Right ventricle myocardium superior (tissue), 1 donor: Measurements from ENCODE around the gene RPL36. TPM values are rescaled to one million over a fixed set of nuclear protein-coding genes. Genes with fewer than 3 reads are reported as not detected.
A peak's percentile ranks its signal among the peaks of the same experiment; 100 is the strongest.
"Not testable (repeated sequence)": the region's sequence is repeated elsewhere in the genome, so short reads cannot be mapped to it uniquely, and the experiment has no call there.

Source experiments
- ATAC-seq: fragments of 200-7000 bp; cut with Tn5 transposase; one replicate; pipeline ENCODE4 v1.9.1; 2020; ENCODE audit warnings: mild to moderate bottlenecking; ENCODE audit not compliant: poor library complexity
- DNase-seq: peaks from one replicate; pipeline ENCODE4 v3.0.0-alpha.2; 2020
- intact Hi-C: fragments of 100-400 bp; cut with DNase I; formaldehyde crosslinking; loops from one replicate; pipeline ENCODE4 v1.11.2; 2022
- total RNA-seq: library from RNA; stranded (reverse); fragmentation: NEBNext Ultra II Directional; extraction: Animal tissue kit (Norgen Biotek cat#: 25700); gene quantifications from one replicate; pipeline ENCODE4 v1.2.1, GENCODE V29; 2021
- donor health status: DM: no; HTN: yes; CAD: no; lungs with severe emphysema.

Gene RPL36
- total RNA-seq, 1 donor from 2014 or later, result 367 TPM

DNA sequence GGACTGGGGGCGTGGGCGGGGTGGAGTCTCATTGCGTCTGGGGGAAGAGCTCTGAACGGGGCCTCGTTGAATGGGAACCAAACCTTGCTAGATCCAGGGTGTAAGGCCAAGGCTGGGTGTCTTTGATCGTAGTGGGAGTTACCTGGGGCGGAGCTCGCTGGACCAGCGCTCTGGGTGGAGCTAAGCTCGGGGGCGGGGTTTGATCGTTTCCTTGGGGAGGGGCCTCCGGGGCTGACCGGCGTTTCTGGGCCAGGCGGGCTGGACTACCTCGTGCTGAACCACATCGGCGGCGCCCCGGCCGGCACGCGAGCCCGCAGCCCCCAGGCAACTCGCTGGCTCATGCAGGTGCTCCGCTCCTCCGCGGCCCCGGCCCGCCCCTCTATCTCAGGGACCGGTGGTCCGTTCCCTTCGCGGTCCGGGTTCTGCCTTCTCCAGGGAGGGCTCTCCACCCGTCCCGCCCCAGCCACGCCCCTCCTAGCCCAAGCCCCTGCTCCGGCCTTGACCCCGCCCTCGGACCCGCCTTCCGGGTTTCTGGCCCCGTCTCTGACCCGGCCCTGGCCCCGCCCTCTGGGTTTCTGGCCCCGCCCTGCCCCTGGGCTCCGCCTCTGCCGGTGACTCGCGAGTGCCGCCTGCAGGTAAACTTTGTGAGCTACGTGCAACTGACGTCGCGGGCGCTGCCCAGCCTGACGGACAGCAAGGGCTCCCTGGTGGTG is 3.3 kb upstream of the RPL36 start:
- ATAC-seq (peak; percentile 82), DNase-seq (peak; percentile 99)
- intact Hi-C loops, result no loop called here

DNA sequence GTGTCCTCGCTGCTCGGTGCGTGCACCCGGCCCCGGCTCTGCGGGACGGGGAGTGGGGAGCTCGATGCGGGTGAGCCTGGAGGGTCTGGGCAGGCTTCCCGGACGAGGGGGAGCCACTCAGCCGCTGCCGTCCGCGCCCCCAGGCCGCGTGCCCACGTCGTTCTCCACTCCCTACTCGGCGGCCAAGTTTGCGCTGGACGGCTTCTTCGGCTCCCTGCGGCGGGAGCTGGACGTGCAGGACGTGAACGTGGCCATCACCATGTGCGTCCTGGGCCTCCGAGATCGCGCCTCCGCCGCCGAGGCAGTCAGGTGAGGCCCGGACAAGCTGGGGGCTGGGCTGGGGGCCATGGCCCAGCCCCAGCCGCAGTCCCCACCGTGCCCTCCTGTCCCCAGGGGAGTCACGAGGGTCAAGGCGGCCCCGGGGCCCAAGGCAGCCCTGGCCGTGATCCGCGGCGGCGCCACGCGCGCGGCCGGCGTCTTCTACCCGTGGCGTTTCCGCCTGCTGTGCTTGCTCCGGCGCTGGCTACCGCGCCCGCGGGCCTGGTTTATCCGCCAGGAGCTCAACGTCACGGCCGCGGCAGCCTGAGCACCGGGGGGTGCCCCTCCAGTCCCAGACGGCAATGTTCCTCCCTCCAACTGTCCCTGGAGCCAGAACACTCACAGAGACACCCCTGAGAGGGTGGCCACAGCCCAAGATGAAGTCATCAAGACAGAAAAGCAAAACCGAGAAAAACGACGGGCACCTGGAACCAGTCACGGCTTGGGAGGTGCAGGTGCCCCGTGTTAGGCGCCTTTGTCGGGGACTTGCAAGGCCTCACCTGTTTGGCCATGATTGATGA is 2.5 kb upstream of the RPL36 start:
- no peak for DNase-seq
- no peak for ATAC-seq
- intact Hi-C loops, result no loop called here

DNA sequence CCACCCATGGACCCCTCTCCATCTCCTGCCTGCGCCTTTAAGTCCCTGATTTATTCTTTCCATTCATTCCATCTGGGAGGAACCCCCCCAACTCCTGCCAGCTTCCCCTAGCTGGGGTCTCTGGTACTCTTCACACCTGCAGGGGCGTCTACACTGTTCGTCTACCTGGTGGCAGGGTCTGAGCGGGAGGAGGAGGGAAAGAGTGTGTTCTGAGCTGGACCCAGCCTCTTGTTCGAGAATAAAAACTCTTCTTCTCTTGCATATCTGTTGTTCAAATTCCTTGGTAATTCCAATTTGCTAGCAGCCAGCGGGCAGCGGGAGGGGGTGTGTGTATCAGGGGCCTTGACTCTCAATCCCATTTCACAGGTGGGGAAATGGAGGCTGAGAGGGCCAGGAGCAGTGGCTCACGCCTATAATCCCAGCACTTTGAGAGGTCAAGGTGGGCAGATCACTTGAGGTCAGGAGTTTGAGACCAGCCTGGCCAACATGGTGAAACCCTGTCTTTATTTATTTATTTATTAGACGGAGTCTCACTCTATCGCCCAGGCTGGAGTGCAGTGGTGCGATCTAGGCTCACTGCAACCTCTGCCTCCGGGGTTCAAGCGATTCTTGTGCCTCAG is 1.7 kb upstream of the RPL36 start:
- peak; percentile 30 for DNase-seq
- ATAC-seq, intact Hi-C loops: not testable (repeated sequence)

DNA sequence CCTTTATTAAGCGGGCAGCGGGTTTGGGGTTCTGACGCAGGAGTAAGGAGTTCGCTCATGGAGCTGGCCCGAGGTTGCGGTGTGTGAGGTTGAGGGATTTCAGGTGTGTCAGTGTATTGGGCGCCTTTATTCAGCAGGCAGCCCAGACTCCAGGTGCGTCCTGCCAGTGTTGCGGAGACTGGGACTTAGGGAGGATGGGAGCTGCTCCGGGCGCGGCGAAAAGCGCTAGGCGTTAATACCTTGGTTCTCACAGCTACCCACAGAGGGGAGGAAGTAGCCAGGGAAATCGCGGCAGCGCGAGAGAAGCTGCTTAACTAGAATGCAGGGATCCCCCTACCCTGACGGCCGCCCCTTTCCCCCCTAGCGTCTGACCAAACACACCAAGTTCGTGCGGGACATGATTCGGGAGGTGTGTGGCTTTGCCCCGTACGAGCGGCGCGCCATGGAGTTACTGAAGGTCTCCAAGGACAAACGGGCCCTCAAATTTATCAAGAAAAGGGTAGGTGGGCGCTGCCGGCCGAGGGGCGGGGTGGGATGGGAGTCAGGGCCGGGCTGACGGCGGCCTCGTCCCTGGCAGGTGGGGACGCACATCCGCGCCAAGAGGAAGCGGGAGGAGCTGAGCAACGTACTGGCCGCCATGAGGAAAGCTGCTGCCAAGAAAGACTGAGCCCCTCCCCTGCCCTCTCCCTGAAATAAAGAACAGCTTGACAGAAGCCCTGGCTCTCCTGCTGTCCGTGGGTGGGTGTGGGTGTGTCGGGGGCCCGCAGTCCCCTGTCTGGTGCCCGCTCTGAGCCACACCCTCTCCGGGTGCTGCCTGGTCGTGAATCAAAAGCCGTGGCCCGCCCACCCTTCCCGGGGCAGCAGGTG is 1.1 kb downstream of the RPL36 start:
- intact Hi-C loops, result no loop called here
- DNase-seq, result peak; percentile 86
- peak; percentile 27 for ATAC-seq

DNA sequence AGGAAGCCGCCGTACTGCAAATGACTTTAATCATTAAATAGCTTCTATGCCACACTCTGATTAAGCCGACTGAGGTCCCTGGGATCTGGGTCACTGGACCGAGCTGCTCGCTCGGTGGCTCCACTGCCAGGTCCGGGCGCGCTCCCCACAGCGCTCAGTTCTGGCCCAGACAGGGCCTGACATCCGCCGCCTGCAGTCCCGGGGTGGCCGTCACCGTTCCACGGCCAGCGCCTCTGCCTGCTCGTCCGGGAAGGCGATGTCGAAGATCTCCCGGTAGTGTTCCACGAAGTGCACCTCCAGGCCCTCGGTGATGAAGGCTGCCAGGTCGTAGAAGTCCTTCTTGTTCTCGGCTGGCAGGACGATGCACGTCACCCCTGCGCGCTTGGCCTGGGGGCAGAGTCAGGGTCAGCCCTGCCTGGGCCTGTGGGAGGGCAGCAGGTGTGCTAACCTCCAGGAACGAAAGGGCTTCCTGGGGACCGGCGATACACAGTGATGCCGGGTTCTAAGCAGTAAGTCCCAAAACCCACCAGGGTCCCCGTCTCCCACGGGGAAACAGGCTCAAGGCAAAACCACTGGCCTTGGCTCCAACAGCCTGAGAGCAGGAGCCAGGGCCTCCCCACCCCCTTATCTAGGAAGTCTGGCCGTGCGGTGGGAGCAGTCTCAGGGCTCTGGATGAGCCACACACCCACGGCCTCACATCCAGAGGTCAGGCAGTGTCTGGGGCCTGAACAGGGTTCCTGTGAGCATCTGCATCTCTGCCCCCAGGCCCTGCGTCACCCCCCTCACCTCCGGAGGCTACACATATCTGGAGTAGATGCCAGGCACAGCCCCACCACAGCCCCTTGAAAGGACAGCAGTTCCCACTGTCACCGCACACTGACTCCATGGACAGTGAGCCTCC is 2.0 kb downstream of the RPL36 start:
- ATAC-seq, result no peak
- intact Hi-C loops, result no loop called here
- no peak for DNase-seq

DNA sequence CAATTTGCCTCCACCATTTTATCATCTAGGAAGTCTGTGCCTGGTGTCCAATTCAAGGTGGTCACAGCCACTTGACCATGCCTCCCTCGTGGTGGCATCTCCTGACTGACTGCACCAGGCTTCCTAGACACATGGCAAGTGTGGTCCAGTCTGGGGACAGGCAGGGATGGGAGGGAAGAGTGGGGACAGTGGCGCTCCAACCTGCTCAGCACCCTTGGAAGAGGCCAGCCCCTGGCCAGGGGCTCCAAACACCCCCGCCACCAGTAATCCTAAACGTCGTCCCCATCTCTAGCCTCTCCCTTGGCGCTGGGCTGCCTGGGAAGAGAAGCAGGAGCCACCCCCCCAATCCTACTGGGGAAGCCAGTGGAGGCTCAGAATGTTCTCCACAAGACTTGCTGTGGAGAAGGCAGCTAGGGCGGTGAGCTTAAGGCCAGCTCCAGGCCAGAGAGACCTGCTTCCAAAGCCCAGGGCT is 2.7 kb downstream of the RPL36 start:
- no peak for DNase-seq
- no peak for ATAC-seq
- intact Hi-C loops, result no loop called here

DNA sequence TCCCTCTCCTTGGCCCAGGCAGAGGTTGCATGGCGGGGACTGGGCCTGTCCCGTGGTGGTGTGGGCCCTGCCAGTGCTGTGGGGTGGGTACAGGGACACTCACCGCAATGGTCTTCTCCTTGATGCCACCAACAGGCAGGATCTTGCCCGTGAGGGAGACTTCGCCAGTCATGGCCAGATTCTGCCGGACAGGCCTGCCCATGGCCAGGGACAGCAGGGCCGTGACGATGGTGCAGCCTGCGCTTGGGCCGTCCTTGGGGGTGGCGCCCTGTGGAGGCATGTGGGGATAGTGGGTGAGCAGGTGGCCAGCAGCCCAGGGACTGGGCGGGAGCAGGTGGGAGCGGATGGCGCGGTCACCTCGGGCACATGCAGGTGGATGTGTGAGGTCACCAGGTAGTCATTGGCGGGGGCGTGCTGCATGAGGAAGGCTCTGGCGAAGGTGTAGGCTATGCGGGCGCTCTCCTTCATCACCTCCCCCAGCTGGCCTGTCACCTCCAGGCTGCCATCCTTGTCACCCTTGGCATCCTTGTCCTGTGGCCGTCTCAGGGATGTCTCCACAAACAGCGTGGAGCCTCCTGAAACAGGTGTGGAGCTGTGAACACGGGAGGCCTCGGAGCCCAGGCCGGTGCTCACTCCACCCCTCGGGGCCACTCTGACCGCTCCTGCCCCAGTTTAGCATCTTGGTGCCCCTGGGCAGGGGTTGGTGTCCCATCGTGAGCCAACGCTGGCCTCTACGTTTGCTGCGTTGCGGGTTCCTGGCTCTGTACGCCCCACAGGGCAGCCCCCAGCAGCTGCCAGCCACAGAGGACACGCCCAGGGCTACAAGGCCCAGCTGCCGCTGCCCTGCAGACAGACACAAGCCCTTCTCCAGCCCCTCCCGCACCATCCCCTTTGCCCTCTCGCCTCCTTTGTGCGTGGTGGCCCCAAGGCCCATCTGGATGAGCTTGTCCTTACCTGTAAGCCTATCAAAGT is 3.4 kb downstream of the RPL36 start:
- ATAC-seq (no peak), DNase-seq (no peak)
- intact Hi-C loops, result no loop called here

DNA sequence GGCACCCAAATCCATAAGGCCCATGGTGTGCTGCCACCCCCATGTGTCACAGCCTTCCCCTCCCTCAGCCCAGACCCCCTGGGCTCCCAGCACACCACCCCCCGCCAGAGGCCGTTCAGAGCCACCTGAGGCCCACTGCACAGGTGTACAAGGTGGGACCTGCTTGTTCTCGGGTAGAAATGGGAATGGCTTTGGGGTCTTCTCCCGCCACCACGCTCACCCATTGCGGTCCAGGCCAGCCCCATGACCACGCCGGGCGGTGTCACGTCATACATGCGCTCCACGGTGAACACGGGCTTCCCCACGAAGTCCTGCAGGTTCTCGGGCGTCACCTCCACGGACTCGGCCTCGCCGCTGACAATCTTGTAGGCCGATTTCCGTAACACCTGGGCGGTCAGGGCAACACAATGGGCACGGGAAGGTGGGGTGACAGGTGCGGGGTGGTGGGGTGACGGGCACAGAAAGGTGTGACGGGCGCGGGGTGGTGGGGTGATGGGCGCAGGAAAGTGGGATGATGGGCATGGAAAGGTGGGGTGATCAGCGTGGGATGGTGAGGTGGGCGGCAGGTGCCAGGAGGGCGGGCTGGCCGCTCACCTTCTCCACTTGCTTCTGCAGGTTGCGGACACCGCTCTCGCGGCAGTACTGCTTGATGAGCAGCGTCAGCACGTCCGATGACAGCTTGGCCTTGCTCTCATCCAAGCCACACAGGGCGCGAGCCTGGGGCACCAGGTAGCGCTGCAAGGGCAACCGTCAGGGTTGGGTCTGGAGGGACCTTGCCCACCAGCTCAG is 4.3 kb downstream of the RPL36 start:
- no peak for ATAC-seq
- DNase-seq, result no peak
- intact Hi-C loops, result no loop called here

DNA sequence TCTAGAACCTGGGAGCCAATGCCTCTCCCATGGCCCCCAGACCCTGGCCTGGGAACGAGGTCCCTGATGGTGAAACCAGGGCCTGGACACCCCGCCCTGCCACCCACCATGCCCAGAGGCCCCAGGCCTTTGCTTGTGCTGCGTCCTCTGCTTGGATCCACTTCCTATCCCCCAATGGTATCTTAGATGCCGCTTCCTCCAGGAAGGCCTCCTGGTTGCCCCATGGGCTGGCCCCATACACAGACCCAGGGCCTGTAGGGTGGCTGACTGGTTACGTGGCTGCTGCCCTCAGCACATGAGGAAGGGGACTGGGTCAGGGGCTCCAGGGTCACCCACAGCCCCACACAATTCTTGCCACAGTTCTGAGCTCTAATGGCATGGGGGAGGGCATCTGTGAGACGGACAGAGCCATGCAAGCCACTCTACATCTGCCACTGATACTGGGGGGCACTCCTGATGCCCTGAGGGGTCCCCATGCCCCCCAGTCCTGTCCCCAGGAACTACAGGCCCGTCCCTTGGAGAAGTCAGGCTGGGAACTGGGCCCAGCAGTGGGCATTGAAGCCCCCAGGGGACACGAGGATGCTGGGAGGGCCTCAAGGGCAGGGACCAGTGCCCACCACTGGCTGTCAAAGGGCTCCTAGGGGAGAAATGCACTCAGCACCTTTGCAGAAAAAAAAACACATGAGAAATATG is 5.0 kb downstream of the RPL36 start:
- intact Hi-C loops, result no loop called here
- no peak for ATAC-seq
- DNase-seq, result no peak

DNA sequence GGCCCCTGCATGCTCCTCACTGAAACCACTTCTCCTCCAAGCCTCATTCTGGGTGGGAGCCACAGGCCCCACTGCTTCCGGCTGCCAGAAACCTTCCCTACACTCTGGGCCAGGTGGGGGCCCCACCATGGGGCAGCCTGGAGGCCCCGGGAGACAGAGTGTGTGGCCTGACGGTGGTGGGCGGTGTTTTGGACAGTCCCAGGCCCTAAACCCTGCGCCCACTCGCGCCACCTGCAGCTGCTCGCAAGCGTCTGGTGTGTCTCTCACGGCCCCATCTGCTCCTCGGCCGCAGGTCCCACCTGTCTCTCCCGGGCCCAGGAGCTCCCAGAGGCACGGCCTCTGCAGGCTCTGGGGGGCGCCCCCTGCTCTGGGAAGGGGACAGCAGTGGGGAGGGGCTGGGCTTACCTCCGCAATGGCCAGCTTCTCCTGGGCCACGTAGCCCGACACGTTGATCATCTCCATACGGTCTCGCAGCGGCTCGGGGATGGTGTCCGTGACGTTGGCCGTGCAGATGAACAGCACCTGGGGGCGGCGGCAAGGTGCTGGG is 5.6 kb downstream of the RPL36 start:
- DNase-seq (no peak), ATAC-seq (no peak)
- intact Hi-C loops, result no loop called here

DNA sequence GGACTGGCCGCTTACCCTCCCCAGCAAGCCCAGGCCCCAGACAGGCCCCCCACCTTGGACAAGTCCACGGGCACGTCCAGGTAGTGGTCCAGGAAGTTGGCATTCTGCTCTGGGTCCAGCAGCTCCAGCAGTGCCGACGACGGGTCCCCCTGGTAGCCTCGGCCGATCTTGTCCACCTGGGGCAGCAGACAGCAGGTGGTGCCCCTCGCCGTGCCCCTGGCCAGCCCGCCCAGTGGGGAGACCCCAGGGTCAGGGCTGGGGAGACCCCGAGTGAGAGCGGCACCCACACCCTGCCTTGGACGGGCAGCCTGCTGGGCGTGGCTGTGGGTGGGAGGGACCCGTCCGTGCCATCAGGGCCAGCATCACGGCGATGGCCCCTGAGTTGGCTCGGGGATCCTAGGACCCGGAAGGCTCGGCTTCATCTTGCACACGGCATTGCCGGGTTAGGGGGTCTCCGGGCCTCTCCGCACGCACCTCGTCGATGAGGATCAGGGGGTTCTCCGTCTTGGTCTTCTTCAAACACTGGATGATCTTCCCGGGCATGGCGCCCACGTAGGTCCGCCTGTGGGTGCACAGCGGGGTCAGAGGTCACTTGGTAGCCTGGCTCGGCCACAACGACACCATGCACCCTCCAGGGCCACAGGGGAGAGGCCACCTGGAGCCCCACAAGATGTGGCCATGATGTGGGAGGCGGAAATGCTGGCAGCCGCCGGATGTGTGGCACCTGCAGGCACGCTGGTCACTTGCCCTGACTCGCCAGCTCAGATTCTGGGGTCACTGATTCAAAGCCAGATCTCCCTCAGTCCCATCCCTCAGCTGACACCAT is 6.3 kb downstream of the RPL36 start:
- DNase-seq, result no peak
- no peak for ATAC-seq
- intact Hi-C loops, result no loop called here

DNA sequence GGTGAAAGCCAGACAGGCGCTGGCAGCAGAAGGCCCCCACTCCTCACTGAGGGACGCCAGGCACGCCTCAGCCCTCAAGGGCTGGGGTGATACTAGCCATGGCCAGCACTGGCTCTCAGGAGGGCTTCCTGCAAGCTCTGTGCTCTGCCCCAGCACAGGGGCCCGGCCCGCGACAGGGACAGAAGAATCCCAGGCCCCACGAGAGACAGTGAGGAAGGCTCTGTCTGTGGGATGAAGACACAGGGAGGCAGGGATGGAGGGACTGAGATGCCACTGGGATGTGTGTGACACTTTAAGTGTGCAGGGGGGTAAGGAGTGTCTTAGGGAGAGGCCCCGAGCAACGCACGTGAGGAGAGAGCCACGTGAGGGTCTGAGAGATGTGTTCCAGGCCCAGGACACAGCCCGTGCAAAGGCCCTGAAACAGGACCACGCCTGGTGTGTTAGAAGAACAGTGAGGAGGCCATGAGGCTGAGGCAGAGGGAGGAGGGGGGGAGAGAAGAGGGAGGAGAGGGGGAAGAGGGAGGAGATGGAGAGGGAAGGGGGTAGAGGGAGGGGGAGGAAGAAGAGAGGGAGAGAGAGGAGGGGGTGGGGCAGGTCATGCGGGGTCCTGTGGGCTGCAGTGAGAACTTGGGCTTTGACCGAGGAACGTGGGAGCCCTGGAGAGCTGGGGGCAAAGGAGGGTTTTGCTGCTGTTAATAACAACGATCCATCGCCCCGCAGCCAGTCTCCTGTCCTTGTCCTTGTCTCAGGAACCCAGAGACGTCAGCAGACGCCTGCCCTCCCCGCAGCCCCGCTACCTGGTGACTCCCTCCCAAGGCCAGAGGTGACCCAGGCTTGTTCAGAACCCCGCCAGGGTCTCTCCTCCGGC is 7.2 kb downstream of the RPL36 start:
- no peak for ATAC-seq
- intact Hi-C loops, result no loop called here
- no peak for DNase-seq

DNA sequence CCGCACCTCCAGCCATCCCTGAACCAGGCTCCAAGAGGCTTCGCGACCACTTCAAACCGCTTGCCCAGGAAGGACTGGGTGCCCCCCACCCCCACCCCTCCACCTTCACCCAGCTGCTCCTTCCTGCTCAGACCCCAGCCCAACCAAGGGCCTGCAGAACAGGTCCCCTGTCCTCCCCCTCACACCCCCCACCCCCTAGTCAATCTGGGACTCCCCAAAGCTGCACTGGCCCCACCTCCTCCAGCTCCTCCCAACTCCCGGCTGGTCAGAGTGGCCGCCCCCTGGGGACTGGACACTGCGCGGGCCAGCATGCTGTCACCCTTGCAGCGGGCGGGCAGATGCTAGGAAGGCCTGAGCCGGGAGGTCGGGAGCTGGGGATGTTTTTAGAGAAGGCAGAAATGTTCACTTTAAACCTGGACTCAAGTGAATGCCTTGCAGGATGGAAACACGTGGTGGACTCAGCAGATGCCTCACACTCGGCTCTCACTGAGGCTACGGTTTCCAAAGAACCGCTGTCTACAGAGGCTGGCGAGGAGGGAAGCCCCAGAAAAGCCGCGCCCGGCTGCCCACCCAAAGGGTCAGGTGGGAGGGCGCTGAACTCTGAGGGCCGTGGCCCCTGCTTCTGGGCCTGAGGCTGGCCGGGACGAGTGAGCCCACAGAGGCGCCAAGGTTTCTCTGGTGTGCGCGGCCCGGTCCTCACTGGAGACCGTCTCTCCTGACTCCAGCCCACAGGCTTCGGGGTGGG is 8.0 kb downstream of the RPL36 start:
- DNase-seq (no peak), ATAC-seq (no peak)
- intact Hi-C loops, result no loop called here
